ENCODE results near the gene TAOK1.

Gene TAOK1

GRCh38 chr17:29584452-29585079 lies 194.4 kb downstream of the TAOK1 start:
- no peak for DNase-seq

- no peak for DNase-seq
Measured at GRCh38 chr17:29585080-29585751, 195.1 kb downstream of the TAOK1 start.

GRCh38 chr17:29586676-29587469 lies 196.7 kb downstream of the TAOK1 start:
- DNase-seq: no peak

DNA sequence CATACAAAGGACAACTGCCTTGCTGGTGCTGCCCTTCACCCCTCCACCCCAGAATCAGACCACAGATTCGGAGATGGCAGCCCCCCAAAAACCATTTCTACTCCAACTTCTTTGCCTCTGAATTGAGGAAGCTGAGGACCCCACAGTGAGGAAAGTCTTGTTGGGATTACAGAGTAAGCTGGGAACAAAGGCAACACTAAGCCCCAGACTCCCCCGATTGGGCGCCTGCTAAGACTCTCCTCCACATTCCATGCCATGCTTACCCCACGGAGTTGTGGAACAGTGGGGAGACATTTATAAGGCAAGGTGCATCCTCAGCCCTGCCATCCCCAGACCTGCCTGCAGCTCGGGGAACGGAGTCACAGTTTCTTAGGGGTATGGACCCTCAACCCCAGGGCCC lies 197.4 kb downstream of the TAOK1 start:
- no peak for DNase-seq

- no peak for DNase-seq
Measured at GRCh38 chr17:29588017-29588561, 197.9 kb downstream of the TAOK1 start.

DNA sequence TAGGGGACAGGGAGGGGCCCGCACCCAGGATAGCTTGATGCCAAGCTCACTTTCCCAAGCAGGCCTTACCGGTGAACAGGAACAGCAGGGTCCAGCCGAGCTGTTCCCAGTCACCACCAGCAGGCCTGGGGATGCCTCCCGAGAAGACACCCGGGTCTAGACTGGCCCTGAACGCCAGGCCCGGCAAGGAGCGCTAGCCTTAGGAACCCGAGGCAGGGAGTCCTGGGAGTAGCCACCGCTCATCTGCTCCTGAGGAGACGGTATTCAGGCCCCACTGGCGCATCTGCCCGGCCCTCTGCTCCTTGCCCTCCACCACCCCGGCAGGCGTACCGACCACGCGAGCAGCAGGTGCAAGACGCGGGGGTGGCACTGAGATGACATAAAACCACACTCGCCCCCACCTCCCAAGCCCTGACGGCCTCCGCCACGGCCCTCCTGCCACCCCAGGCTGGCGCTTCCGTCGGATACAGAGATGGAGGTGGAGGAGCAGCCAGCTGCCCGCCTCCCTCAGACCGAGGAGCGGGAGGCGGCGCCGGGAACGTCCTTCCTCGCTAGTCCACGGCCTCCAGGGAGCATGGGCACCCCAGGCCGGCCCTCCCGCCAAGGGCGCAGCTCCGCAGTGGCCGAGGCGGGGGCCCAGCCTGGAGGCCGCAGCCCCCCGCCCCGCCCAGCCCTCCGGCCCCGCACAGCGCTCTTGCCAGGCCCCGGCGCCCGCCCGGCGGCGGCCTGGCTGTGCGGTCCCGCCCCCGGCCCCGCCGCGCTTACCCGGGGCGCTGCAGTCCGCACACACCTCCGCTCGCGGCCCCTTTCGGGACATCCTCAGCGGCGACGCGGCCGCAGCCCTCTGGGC lies 198.6 kb downstream of the TAOK1 start:
- DNase-seq: no peak

- DNase-seq: peak; percentile 79
Measured at GRCh38 chr17:29589524-29590410, 199.6 kb downstream of the TAOK1 start, which contains the start of gene GIT1. Gene GIT1 (minus strand): TSS chr17:29589648. CDS start chr17:29589378, 270 bp downstream.

DNA sequence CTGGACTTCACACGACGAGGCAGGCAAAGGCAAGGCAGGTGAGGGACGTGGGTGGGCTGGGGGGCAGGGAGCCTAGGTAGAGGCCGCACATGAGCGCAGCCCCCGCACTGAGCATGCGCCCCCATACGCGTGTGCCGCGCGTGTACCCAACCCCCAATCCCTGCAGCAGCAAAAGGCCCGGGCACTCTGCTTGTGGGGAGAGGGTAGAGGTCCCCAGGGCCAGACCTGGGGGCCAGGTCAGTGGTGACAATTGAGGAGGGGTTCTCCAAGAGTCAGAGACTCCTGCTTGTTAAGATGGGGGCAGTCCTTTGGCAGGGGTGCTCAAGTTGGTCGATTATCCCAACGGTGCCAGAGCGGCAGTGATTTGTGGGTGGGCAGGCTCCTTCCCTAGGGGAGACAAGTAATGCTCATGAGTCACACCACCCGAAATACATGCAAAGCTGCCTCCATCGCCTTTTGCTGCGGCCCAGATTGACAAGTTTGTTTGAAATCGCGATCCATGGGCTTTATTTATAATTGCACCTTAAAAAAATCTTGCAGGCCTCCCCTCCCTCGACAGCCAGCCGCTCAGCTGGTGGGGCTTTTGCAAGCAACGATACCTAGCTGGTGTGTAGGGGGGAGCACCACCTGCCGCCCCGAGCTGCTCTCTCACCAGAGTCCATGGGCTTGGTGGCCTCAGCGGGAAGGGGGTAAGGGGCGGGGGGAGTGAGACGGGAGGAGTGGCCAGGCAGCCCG lies 200.4 kb downstream of the TAOK1 start:
- peak; percentile 46 for DNase-seq

- peak; percentile 53 for DNase-seq
Measured at GRCh38 chr17:29591146-29591736, 201.1 kb downstream of the TAOK1 start.

GRCh38 chr17:29591737-29592608 lies 201.8 kb downstream of the TAOK1 start:
- DNase-seq: peak; percentile 82

DNA sequence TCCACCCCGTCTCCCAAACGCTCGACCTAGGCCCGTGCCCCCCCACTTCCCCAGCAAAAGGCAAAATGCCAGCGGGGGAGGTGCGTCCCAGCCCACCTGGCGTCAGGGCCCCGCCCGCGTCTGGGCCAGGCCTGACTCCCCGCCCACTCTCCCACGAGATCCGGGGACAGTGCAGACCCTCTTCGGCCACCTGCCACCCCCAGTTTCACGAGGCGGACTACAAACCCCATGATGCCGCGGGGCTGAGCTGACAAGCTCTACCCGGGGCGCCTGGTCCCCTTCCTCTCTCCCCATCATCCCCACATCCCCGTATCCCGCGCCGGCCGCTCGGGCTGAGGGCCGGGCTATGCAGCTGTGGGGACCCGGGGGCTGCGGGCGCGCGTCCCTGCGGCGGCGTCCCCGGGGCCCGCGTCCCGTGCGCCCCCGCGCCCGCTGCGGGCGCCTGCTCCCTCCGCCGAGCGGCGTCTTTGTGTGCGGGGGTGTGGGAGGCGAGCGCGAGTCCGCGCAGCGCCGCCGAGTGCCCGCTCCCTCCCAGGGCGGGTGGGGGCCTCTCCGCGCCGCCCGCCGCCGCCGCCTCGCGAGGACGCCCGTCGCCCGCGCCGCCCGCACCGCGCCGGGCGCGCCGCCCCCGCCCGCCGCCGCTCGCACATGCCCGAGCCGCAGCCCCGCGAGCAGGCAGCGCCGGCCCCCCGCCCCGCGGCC lies 202.8 kb downstream of the TAOK1 start, which contains the start of gene ANKRD13B:
Gene ANKRD13B (plus strand): TSS at position 283 of the 702 bp plus-strand sequence. CDS start 490 bp downstream, outside the sequence.
- DNase-seq: peak; percentile 77

- no peak for DNase-seq
Measured at GRCh38 chr17:29593591-29594518, 203.7 kb downstream of the TAOK1 start.

DNA sequence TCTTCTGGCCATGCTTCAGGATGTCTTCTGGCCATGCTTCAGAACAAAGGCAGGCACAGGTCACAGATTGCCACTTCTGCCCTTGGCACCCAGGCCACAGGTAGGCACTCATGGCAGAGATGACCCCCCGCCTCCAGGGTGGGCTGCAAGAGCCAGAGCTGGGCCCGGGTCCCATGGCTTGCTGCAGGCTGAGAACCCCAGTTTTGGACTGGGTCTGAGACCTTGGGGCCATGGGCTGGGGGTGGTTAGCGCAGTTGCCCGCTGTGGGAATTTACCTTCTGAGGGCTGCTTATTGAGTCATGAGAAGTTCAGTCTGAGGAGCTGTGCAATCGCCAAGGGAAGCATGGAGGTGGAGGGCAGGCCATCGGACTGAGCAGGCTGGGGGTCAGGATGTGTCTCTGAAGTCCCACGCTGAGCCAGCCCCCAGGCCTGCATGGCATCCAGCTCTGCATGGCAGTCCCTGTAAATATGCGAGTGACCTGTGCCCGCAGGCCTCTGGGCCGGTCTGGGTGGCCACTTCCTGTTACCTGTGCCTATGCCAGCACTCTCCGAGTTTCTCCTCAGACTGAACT lies 204.4 kb downstream of the TAOK1 start:
- no peak for DNase-seq

- DNase-seq: no peak
Measured at GRCh38 chr17:29595107-29595942, 205.2 kb downstream of the TAOK1 start.

- DNase-seq: no peak
Measured at GRCh38 chr17:29595943-29596774, 206.0 kb downstream of the TAOK1 start.
